ENCODE data around the gene DUSP3. TPM values are rescaled to one million over a fixed set of nuclear protein-coding genes. Genes with fewer than 3 reads are reported as not detected.

DUSP3 gene
- total and polyA plus RNA-seq, 2 experiments from 2014 or later: 73.8 to 76.8 TPM

DNA sequence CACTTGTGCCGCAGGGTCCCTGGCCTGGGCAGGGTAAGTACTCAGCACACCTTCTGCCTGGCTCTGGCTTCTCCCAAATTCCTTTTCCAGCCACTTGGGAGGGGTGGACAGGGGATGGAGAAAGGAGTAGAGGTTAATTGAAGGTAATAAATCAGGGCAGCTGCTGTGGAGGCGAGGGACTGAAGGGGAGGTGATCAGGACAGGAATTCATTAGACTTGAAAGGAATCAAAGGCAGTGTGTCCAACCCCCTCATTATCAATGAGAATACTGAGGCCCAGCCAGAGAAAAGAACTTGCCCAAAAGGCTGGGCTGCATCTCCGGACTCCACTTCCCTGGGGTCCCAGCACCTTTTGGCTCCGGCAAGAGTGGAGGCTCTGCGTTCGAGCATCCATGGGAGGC, 22.6 kb downstream of the DUSP3 start:
- Histone ChIP-seq H3K4me3 (no peak overlapping the region), H4K20me1 (ENCODE audit: insufficient read depth, poor library complexity, severe bottlenecking) (no peaks in the 10 kb centered on the region), H3K9me3 (ENCODE audit: low read depth) (no peaks in the 10 kb centered on the region), H3K4me2 (no peak overlapping the region), H2AFZ (no peak overlapping the region), H3K27me3 (peaks cover 49% of the 10 kb centered on the region), H3K36me3 (replicated peaks; ENCODE audit: insufficient read depth, low read depth) (no peaks in the 10 kb centered on the region), H3K4me1 (ENCODE audit: insufficient read depth) (peaks cover 2% of the 10 kb centered on the region), H3K79me2 (no peaks in the 10 kb centered on the region), H3K27ac (no peak overlapping the region), H3K9me2 (replicated peaks; ENCODE audit: insufficient read depth) (no peaks in the 10 kb centered on the region)
- TF ChIP-seq EZH2phosphoT487 (IDR thresholded peaks at IDR 0.05; ENCODE audit: low read depth, severe bottlenecking, unreplicated experiment) (no peak), EZH2 (IDR thresholded peaks at IDR 0.05; ENCODE audit: borderline replicate concordance) (no peak)
- TF ChIP-seq, protein P1, sequence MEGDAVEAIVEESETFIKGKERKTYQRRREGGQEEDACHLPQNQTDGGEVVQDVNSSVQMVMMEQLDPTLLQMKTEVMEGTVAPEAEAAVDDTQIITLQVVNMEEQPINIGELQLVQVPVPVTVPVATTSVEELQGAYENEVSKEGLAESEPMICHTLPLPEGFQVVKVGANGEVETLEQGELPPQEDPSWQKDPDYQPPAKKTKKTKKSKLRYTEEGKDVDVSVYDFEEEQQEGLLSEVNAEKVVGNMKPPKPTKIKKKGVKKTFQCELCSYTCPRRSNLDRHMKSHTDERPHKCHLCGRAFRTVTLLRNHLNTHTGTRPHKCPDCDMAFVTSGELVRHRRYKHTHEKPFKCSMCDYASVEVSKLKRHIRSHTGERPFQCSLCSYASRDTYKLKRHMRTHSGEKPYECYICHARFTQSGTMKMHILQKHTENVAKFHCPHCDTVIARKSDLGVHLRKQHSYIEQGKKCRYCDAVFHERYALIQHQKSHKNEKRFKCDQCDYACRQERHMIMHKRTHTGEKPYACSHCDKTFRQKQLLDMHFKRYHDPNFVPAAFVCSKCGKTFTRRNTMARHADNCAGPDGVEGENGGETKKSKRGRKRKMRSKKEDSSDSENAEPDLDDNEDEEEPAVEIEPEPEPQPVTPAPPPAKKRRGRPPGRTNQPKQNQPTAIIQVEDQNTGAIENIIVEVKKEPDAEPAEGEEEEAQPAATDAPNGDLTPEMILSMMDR (IDR thresholded peaks at IDR 0.05; ENCODE audit: poor library complexity): no peak
- WGBS (ENCODE audit: low lambda C conversion rate, missing lambda C conversion rate): 79% methylated on average over 6 of the region's 6 CpGs
- DNase-seq (ENCODE audit: low spot score): no peak

DNA sequence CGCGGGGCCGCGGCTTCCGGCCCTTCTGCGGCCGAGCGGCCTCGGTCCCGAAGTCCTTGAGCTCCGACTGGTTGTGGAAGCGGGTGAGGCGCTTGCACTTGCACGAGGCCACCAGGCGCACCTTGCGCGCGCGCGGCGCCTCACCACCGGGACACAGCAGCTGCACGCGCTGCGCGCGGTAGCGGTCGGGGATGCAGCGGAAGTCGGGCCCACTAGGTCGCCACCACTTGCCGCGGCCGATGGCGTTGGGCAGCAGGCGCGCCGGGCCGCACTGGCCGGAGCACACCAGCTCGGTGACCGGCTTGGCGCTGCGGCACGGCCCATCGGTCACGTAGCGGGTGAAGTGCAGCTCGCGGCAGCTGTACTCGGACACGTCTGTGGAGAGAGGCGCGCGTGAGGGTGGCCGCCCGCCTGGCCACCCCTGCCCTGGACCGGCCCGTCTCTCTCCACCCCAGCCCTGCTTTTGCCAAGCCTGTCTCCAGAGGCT, 23.3 kb downstream of the DUSP3 start:
- no peak overlapping the region for H3K27ac ChIP-seq
- no peaks in the 10 kb centered on the region for H4K20me1 ChIP-seq (ENCODE audit: insufficient read depth, poor library complexity, severe bottlenecking)
- H3K9me3 ChIP-seq (ENCODE audit: low read depth): no peaks in the 10 kb centered on the region
- 40% methylated on average over 39 of the region's 60 CpGs for WGBS (ENCODE audit: low lambda C conversion rate, missing lambda C conversion rate)
- peak overlapping the region; percentile 70 for H3K4me2 ChIP-seq
- no peaks in the 10 kb centered on the region for H3K9me2 ChIP-seq (replicated peaks; ENCODE audit: insufficient read depth)
- peaks cover 53% of the 10 kb centered on the region for H3K27me3 ChIP-seq
- DNase-seq (ENCODE audit: low spot score): peak; percentile 66
- H3K36me3 ChIP-seq (replicated peaks; ENCODE audit: insufficient read depth, low read depth): no peaks in the 10 kb centered on the region
- no peak overlapping the region for H3K4me3 ChIP-seq
- peaks cover 2% of the 10 kb centered on the region for H3K4me1 ChIP-seq (ENCODE audit: insufficient read depth)
- peak; percentile 74 for TF ChIP-seq EZH2 (IDR thresholded peaks at IDR 0.05; ENCODE audit: borderline replicate concordance)
- TF ChIP-seq, protein P1 (IDR thresholded peaks at IDR 0.05; ENCODE audit: poor library complexity): no peak
- no peaks in the 10 kb centered on the region for H3K79me2 ChIP-seq
- H2AFZ ChIP-seq: no peak overlapping the region

DNA sequence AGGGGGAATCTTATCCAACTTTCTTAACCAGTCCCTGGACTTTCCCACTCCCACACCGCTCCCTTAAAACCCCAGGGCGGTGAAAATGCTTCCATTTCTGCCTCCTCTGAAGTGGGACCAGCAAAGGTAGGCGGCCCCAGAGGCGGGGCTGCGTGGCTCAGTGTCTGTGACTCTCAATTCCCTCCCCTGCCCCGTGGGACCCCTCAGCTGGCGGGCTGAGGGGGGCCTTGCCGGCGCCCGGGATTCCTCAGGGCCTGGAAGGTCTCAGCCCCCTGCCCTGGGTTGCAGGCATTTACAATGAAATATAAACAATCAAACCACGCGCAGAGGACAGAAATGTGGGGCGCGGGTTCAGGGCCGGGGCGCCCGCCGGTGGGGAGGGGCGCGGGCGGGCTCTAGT, 23.8 kb downstream of the DUSP3 start:
- Histone ChIP-seq H3K27ac (no peak overlapping the region), H3K4me2 (peak overlapping the region; percentile 70), H3K4me3 (no peak overlapping the region), H3K4me1 (ENCODE audit: insufficient read depth) (peaks cover 2% of the 10 kb centered on the region), H3K27me3 (peaks cover 58% of the 10 kb centered on the region), H2AFZ (no peak overlapping the region), H3K9me3 (ENCODE audit: low read depth) (no peaks in the 10 kb centered on the region), H4K20me1 (ENCODE audit: insufficient read depth, poor library complexity, severe bottlenecking) (no peaks in the 10 kb centered on the region), H3K9me2 (replicated peaks; ENCODE audit: insufficient read depth) (no peaks in the 10 kb centered on the region), H3K79me2 (no peaks in the 10 kb centered on the region), H3K36me3 (replicated peaks; ENCODE audit: insufficient read depth, low read depth) (no peaks in the 10 kb centered on the region)
- no peak for DNase-seq (ENCODE audit: low spot score)
- TF ChIP-seq EZH2 (IDR thresholded peaks at IDR 0.05; ENCODE audit: borderline replicate concordance): no peak
- TF ChIP-seq, protein P1 (IDR thresholded peaks at IDR 0.05; ENCODE audit: poor library complexity): no peak
- TF ChIP-seq EZH2phosphoT487 (IDR thresholded peaks at IDR 0.05; ENCODE audit: low read depth, severe bottlenecking, unreplicated experiment): no peak
- WGBS (ENCODE audit: low lambda C conversion rate, missing lambda C conversion rate): 41% methylated on average over 15 of the region's 21 CpGs

Measured in hepatocyte (in vitro differentiated cells).